Breast epithelium (tissue), 3 donors: Measurements from ENCODE around the gene PRH1.

ENCODE experiments used
- CTCF ChIP-seq, 3 donors: fragments of 450-650 bp; IDR thresholded peaks; one replicate each; pipeline ENCODE4 v1.5.1; 2016 to 2017; ENCODE audit warnings: antibody characterized with exemption in 3 of 3, mild to moderate bottlenecking in 3 of 3, moderate library complexity in 3 of 3
- POLR2A ChIP-seq: fragments of 450-650 bp; IDR thresholded peaks from one replicate; pipeline ENCODE4 v1.6.1; 2016; ENCODE audit warnings: antibody characterized with exemption, mild to moderate bottlenecking, moderate library complexity
- POLR2AphosphoS5 ChIP-seq, 3 donors: sonication (generic); formaldehyde crosslinking; IDR thresholded peaks; one replicate each; pipeline ENCODE4 v1.6.1; 2017; ENCODE audit warnings: antibody characterized with exemption in 3 of 3

GRCh38 chr12:10847744-10848143, 36.3 kb downstream of the PRH1 start:
- TF ChIP-seq POLR2A (no peak), CTCF (IDR thresholded peaks at IDR 0.05) (no peak), POLR2AphosphoS5 (IDR thresholded peaks at IDR 0.05) (no peak)
